Neural cell (in vitro differentiated cells): ENCODE measurements around the gene TRAPPC2B. TPM values are rescaled to one million over a fixed set of nuclear protein-coding genes. Genes with fewer than 3 reads are reported as not detected.

Experiments used
- H2AFZ ChIP-seq: fragments of 200-600, 300-800 bp; sonication (generic), shearing (Covaris generic); 2 replicates; pipeline ENCODE4 v1.6.0; 2014; ENCODE audit warnings: low read depth, mild to moderate bottlenecking, antibody characterized with exemption, low read length, moderate library complexity
- H3F3A ChIP-seq: fragments of 200-600 bp; shearing (Covaris generic); 2 replicates; pipeline ENCODE4 v1.6.1; 2016; ENCODE audit warnings: mild to moderate bottlenecking, moderate library complexity, mixed read lengths, antibody characterized with exemption, low read length; ENCODE audit not compliant: insufficient read depth, poor library complexity, severe bottlenecking
- H3K27ac ChIP-seq: fragments of 200-600, 300-800 bp; sonication (generic), shearing (Covaris generic); 2 replicates; pipeline ENCODE4 v1.5.1; 2014; ENCODE audit warnings: mild to moderate bottlenecking, low read length, moderate library complexity
- H3K27me3 ChIP-seq: fragments of 300-800, 200-600 bp; sonication (generic), shearing (Covaris generic); 2 replicates; pipeline ENCODE4 v1.6.0; 2014; ENCODE audit warnings: mild to moderate bottlenecking, low read depth, low read length, moderate library complexity; ENCODE audit not compliant: insufficient read depth
- H3K36me3 ChIP-seq: fragments of 300-800, 200-600 bp; sonication (generic), shearing (Covaris generic); 2 replicates; pipeline ENCODE4 v1.5.1; 2014; ENCODE audit warnings: mild to moderate bottlenecking, antibody characterized with exemption, low read length, moderate library complexity; ENCODE audit not compliant: insufficient read depth
- H3K4me2 ChIP-seq: fragments of 300-800, 200-600 bp; sonication (generic), shearing (Covaris generic); 2 replicates; pipeline ENCODE4 v1.6.0; 2014; ENCODE audit warnings: mild to moderate bottlenecking, low read length
- H3K4me3 ChIP-seq: fragments of 300-800, 200-600 bp; sonication (generic), shearing (Covaris generic); 2 replicates; pipeline ENCODE4 v1.5.1; 2014; ENCODE audit warnings: mild to moderate bottlenecking, low read length, moderate library complexity
- H3K79me2 ChIP-seq: fragments of 200-600 bp; shearing (Covaris generic); replicated peaks from 2 replicates; pipeline ENCODE4 v1.6.0; 2014; ENCODE audit warnings: mild to moderate bottlenecking, low read length, moderate library complexity; ENCODE audit not compliant: insufficient read depth
- H3K9ac ChIP-seq: fragments of 300-800, 200-600 bp; sonication (generic), shearing (Covaris generic); 2 replicates; pipeline ENCODE4 v1.6.1; 2016; ENCODE audit warnings: mild to moderate bottlenecking, low read length, mixed read lengths
- H3K9me2 ChIP-seq: fragments of 200-600 bp; shearing (Covaris generic); 2 replicates; pipeline ENCODE4 v1.6.1; 2016; ENCODE audit warnings: mild to moderate bottlenecking, low read length, mixed read lengths; ENCODE audit not compliant: insufficient read depth
- H3K9me3 ChIP-seq: fragments of 200-600, 300-800 bp; sonication (generic), shearing (Covaris generic); 2 replicates; pipeline ENCODE4 v1.6.1; 2016; ENCODE audit warnings: mild to moderate bottlenecking, mixed run types, low read length, moderate library complexity, mixed read lengths
- H4K20me1 ChIP-seq: fragments of 200-600 bp; shearing (Covaris generic); 2 replicates; pipeline ENCODE4 v1.6.1; 2016; ENCODE audit warnings: mild to moderate bottlenecking, mixed run types; ENCODE audit not compliant: insufficient read depth
- CTCF ChIP-seq: fragments of 450-650 bp; IDR thresholded peaks from 2 replicates; pipeline ENCODE4 v1.5.1; 2014; ENCODE audit warnings: antibody characterized with exemption, mild to moderate bottlenecking, moderate library complexity; ENCODE audit not compliant: poor library complexity, severe bottlenecking
- EP300 ChIP-seq: fragments of 450-650 bp; conservative IDR thresholded peaks from 2 replicates; pipeline ENCODE4 v1.6.1; 2014; ENCODE audit warnings: antibody characterized with exemption, mild to moderate bottlenecking, moderate library complexity; ENCODE audit not compliant: poor library complexity, severe bottlenecking
- EZH2 ChIP-seq: fragments of 200-600, 300-800 bp; shearing (Covaris generic), sonication (generic); IDR thresholded peaks from 2 replicates; pipeline ENCODE4 v1.6.1; 2014; ENCODE audit warnings: antibody characterized with exemption, low read length, borderline replicate concordance, mild to moderate bottlenecking; ENCODE audit not compliant: insufficient read depth, poor library complexity, severe bottlenecking
- MXI1 ChIP-seq: fragments of 450-650 bp; conservative IDR thresholded peaks from 2 replicates; pipeline ENCODE4 v1.6.1; 2014; ENCODE audit warnings: antibody characterized with exemption, mild to moderate bottlenecking; ENCODE audit not compliant: poor library complexity, severe bottlenecking
- POLR2AphosphoS5 ChIP-seq: IDR thresholded peaks from 2 replicates; pipeline ENCODE4 v1.6.1; 2012
- RAD21 ChIP-seq: fragments of 450-650 bp; conservative IDR thresholded peaks from 2 replicates; pipeline ENCODE4 v1.6.1; 2014; ENCODE audit warnings: antibody characterized with exemption, mild to moderate bottlenecking, moderate library complexity
- REST ChIP-seq: IDR thresholded peaks from 2 replicates; pipeline ENCODE4 v1.6.1; 2012; ENCODE audit warnings: borderline replicate concordance
- SMC3 ChIP-seq: fragments of 450-650 bp; conservative IDR thresholded peaks from 2 replicates; pipeline ENCODE4 v1.6.1; 2014; ENCODE audit warnings: antibody characterized with exemption, mild to moderate bottlenecking, moderate library complexity; ENCODE audit not compliant: poor library complexity
- TAF1 ChIP-seq: IDR thresholded peaks from 2 replicates; pipeline ENCODE4 v1.6.1; 2012; ENCODE audit warnings: low read depth
- polyA plus RNA-seq: library from polyadenylated mRNA; depleted of rRNA; stranded (reverse); fragments of >200 nt; gene quantifications from 2 replicates; pipeline ENCODE4 v1.2.3, GENCODE V29; 2014

The TRAPPC2B gene
- polyA plus RNA-seq, 1 donor from 2014 or later: 42.6 TPM

GRCh38 chr19:57338877-57339276 is 24.5 kb upstream of the TRAPPC2B start:
- Histone ChIP-seq H4K20me1 (no peaks in the 10 kb centered on the region), H3K79me2 (no peaks in the 10 kb centered on the region), H3K4me2 (no peak overlapping the region), H3K9me3 (no peaks in the 10 kb centered on the region), H3K36me3 (no peaks in the 10 kb centered on the region), H2AFZ (no peak overlapping the region), H3F3A (no peaks in the 10 kb centered on the region), H3K9ac (no peak overlapping the region), H3K9me2 (no peaks in the 10 kb centered on the region), H3K27me3 (no peaks in the 10 kb centered on the region), H3K4me3 (no peak overlapping the region), H3K27ac (no peak overlapping the region)
- TF ChIP-seq REST (no peak), EP300 (no peak), SMC3 (no peak), EZH2 (no peak), RAD21 (no peak), CTCF (no peak), MXI1 (no peak), POLR2AphosphoS5 (no peak), TAF1 (no peak)

GRCh38 chr19:57342582-57342981 is 20.8 kb upstream of the TRAPPC2B start:
- Histone ChIP-seq H3K9me3 (no peaks in the 10 kb centered on the region), H2AFZ (no peak overlapping the region), H4K20me1 (no peaks in the 10 kb centered on the region), H3F3A (no peaks in the 10 kb centered on the region), H3K27ac (no peak overlapping the region), H3K4me3 (no peak overlapping the region), H3K27me3 (no peaks in the 10 kb centered on the region), H3K36me3 (no peaks in the 10 kb centered on the region), H3K9ac (no peak overlapping the region), H3K79me2 (no peaks in the 10 kb centered on the region), H3K9me2 (no peaks in the 10 kb centered on the region), H3K4me2 (no peak overlapping the region)
- TF ChIP-seq POLR2AphosphoS5 (no peak), EP300 (no peak)

DNA sequence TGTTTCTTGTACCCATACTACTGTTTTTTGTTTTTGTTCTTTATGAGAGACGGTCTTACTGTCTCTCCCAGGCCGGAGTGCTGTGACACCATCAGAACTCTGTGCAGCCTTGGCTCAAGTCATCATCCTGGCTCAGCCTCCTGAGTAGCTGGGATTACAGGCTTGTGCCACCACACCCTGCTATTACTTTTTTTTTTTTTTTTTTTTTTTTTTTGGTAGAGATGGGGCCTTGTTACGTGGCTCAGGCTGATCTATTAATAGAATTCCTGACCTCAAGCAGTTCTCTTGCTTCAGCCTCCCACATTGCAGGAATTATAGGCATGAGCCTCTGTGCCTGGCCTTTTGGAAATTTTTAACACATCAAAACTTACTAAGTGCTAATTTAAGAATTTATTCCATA is 15.2 kb upstream of the TRAPPC2B start:
- H3K79me2 ChIP-seq: peaks cover 20% of the 10 kb centered on the region
- H3K9ac ChIP-seq: no peak overlapping the region
- H3K27ac ChIP-seq: no peak overlapping the region
- no peaks in the 10 kb centered on the region for H3F3A ChIP-seq
- H3K9me3 ChIP-seq: no peaks in the 10 kb centered on the region
- H3K9me2 ChIP-seq: no peaks in the 10 kb centered on the region
- H3K27me3 ChIP-seq: no peaks in the 10 kb centered on the region
- TF ChIP-seq REST: no peak
- TF ChIP-seq TAF1: no peak
- no peak for TF ChIP-seq POLR2AphosphoS5
- TF ChIP-seq MXI1: no peak
- no peak for TF ChIP-seq SMC3
- no peak for TF ChIP-seq EZH2
- no peak for TF ChIP-seq CTCF
- no peak overlapping the region for H2AFZ ChIP-seq
- H3K36me3 ChIP-seq: no peaks in the 10 kb centered on the region
- no peak overlapping the region for H3K4me3 ChIP-seq
- H3K4me2 ChIP-seq: no peak overlapping the region
- H4K20me1 ChIP-seq: peaks cover 4% of the 10 kb centered on the region
